Measurements from ENCODE around the gene PIAS4.

DNA sequence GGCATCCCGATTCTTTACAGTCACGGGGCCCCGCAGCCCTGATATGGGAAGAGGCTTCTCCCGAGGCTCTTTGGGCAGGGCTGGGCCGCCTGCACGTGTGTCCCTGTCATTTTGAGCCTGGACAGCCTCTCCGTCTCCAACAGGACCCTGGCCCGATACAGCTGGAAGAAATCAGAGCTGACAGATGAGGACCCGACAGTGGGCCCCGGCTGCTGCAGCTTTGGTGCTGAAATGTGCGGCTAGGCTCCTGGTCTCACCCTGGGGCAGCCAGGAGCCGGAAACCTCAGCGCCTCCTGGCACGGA lies 3.2 kb downstream of the PIAS4 start:
- TF ChIP-seq ZNF274 (IDR thresholded peaks at IDR 0.05; ENCODE audit: low read length): no peak
- TF ChIP-seq ZNF274 (tag by site-specific recombination; IDR thresholded peaks at IDR 0.05; ENCODE audit: borderline replicate concordance): no peak
- TF ChIP-seq ZNF423 (tag by site-specific recombination; IDR thresholded peaks at IDR 0.05): no peak
- TF ChIP-seq, protein P1, sequence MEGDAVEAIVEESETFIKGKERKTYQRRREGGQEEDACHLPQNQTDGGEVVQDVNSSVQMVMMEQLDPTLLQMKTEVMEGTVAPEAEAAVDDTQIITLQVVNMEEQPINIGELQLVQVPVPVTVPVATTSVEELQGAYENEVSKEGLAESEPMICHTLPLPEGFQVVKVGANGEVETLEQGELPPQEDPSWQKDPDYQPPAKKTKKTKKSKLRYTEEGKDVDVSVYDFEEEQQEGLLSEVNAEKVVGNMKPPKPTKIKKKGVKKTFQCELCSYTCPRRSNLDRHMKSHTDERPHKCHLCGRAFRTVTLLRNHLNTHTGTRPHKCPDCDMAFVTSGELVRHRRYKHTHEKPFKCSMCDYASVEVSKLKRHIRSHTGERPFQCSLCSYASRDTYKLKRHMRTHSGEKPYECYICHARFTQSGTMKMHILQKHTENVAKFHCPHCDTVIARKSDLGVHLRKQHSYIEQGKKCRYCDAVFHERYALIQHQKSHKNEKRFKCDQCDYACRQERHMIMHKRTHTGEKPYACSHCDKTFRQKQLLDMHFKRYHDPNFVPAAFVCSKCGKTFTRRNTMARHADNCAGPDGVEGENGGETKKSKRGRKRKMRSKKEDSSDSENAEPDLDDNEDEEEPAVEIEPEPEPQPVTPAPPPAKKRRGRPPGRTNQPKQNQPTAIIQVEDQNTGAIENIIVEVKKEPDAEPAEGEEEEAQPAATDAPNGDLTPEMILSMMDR (tag by site-specific recombination; IDR thresholded peaks at IDR 0.05): no peak
- TF ChIP-seq ZNF747 (tag by site-specific recombination; IDR thresholded peaks at IDR 0.05): no peak
- TF ChIP-seq, protein P2, sequence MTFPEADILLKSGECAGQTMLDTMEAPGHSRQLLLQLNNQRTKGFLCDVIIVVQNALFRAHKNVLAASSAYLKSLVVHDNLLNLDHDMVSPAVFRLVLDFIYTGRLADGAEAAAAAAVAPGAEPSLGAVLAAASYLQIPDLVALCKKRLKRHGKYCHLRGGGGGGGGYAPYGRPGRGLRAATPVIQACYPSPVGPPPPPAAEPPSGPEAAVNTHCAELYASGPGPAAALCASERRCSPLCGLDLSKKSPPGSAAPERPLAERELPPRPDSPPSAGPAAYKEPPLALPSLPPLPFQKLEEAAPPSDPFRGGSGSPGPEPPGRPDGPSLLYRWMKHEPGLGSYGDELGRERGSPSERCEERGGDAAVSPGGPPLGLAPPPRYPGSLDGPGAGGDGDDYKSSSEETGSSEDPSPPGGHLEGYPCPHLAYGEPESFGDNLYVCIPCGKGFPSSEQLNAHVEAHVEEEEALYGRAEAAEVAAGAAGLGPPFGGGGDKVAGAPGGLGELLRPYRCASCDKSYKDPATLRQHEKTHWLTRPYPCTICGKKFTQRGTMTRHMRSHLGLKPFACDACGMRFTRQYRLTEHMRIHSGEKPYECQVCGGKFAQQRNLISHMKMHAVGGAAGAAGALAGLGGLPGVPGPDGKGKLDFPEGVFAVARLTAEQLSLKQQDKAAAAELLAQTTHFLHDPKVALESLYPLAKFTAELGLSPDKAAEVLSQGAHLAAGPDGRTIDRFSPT (tag by site-specific recombination; IDR thresholded peaks at IDR 0.05): no peak

Measured in HEK293 (cell line).